ENCODE results near the gene ADAMTS2.

ADAMTS2 gene

GRCh38 chr5:179207470-179207869 is 137.8 kb downstream of the ADAMTS2 start:
- H3K23ac ChIP-seq (ENCODE audit: low read depth, low read length, poor library complexity) = peak overlapping the region; percentile 73
- H2AK5ac ChIP-seq (ENCODE audit: low read depth, low read length) = no peak overlapping the region
- no peak overlapping the region for H3K27ac ChIP-seq (replicated peaks; ENCODE audit: low read length)
- H2AFZ ChIP-seq (ENCODE audit: low read length) = no peak overlapping the region
- WGBS, 2 donors (ENCODE audit: extremely low coverage in 2 of 2, insufficient read length in 2 of 2, insufficient replicate concordance in 1 of 2) = no CpG with 5 or more reads among the region's 20 CpGs
- no peak for DNase-seq (ENCODE audit: low spot score)
- H3K4ac ChIP-seq (ENCODE audit: low read length) = no peak overlapping the region
- H2BK5ac ChIP-seq (ENCODE audit: low read length) = no peak overlapping the region
- no peaks in the 10 kb centered on the region for H3K27me3 ChIP-seq (ENCODE audit: control insufficient read depth in 3 of 3, insufficient read depth in 3 of 3, low read depth in 1 of 3, low read length in 3 of 3)
- no peak overlapping the region for H4K91ac ChIP-seq (ENCODE audit: low read depth, low read length, poor library complexity)
- no peak overlapping the region for H2BK15ac ChIP-seq (ENCODE audit: low read length)
- H3K4me2 ChIP-seq (ENCODE audit: insufficient read depth, low read length, poor library complexity, severe bottlenecking) = no peak overlapping the region
- no peak overlapping the region for H3K14ac ChIP-seq (ENCODE audit: low read length)
- H3K9me3 ChIP-seq (replicated peaks in 1 of 2; ENCODE audit: control insufficient read depth in 2 of 2, insufficient read depth in 1 of 2, low read depth in 1 of 2, low read length in 2 of 2) = no peaks in the 10 kb centered on the region
- H3K18ac ChIP-seq (ENCODE audit: low read length) = no peak overlapping the region
- H3K4me1 ChIP-seq (ENCODE audit: control insufficient read depth in 2 of 2, insufficient read depth in 1 of 2, low read depth in 1 of 2, low read length in 2 of 2) = peaks cover 0 to 7% of the 10 kb centered on the region in 2 donors
- H3K36me3 ChIP-seq (replicated peaks in 1 of 2; ENCODE audit: control insufficient read depth in 2 of 2, insufficient read depth in 2 of 2, low read length in 2 of 2) = no peaks in the 10 kb centered on the region
- no peak overlapping the region for H3K4me3 ChIP-seq (ENCODE audit: low read length in 2 of 2)
- no peak overlapping the region for H4K8ac ChIP-seq (ENCODE audit: low read depth, low read length)
- H2BK120ac ChIP-seq (ENCODE audit: low read depth, low read length) = no peak overlapping the region
- no peak overlapping the region for H2BK12ac ChIP-seq (ENCODE audit: low read length)
- H3K9ac ChIP-seq (ENCODE audit: low read depth, low read length, poor library complexity) = no peak overlapping the region
- no peaks in the 10 kb centered on the region for H3K79me1 ChIP-seq (ENCODE audit: low read depth, low read length)

GRCh38 chr5:179206366-179206765 is 138.9 kb downstream of the ADAMTS2 start:
- Histone ChIP-seq H2BK120ac (ENCODE audit: low read depth, low read length) (no peak overlapping the region), H2BK12ac (ENCODE audit: low read length) (no peak overlapping the region), H2BK15ac (ENCODE audit: low read length) (no peak overlapping the region), H3K9me3 (replicated peaks in 1 of 2; ENCODE audit: control insufficient read depth in 2 of 2, insufficient read depth in 1 of 2, low read depth in 1 of 2, low read length in 2 of 2) (no peaks in the 10 kb centered on the region), H3K27ac (replicated peaks; ENCODE audit: low read length) (no peak overlapping the region), H3K14ac (ENCODE audit: low read length) (peak overlapping the region; percentile 31), H2AK5ac (ENCODE audit: low read depth, low read length) (peak overlapping the region; percentile 20), H3K4me3 (ENCODE audit: low read length in 2 of 2) (no peak overlapping the region), H2BK5ac (ENCODE audit: low read length) (no peak overlapping the region), H4K8ac (ENCODE audit: low read depth, low read length) (no peak overlapping the region), H2AFZ (ENCODE audit: low read length) (no peak overlapping the region), H3K18ac (ENCODE audit: low read length) (peak overlapping the region; percentile 91), H3K36me3 (replicated peaks in 1 of 2; ENCODE audit: control insufficient read depth in 2 of 2, insufficient read depth in 2 of 2, low read length in 2 of 2) (no peaks in the 10 kb centered on the region), H3K9ac (ENCODE audit: low read depth, low read length, poor library complexity) (peak overlapping the region; percentile 21), H3K4me1 (ENCODE audit: control insufficient read depth in 2 of 2, insufficient read depth in 1 of 2, low read depth in 1 of 2, low read length in 2 of 2) (peaks cover 0 to 7% of the 10 kb centered on the region in 2 donors), H3K4ac (ENCODE audit: low read length) (no peak overlapping the region), H3K23ac (ENCODE audit: low read depth, low read length, poor library complexity) (peak overlapping the region; percentile 43), H3K4me2 (ENCODE audit: insufficient read depth, low read length, poor library complexity, severe bottlenecking) (no peak overlapping the region), H3K27me3 (ENCODE audit: control insufficient read depth in 3 of 3, insufficient read depth in 3 of 3, low read depth in 1 of 3, low read length in 3 of 3) (no peaks in the 10 kb centered on the region), H3K79me1 (ENCODE audit: low read depth, low read length) (no peaks in the 10 kb centered on the region), H4K91ac (ENCODE audit: low read depth, low read length, poor library complexity) (no peak overlapping the region)
- no peak for DNase-seq (ENCODE audit: low spot score)
- no CpG with 5 or more reads among the region's 8 CpGs for WGBS, 2 donors (ENCODE audit: extremely low coverage in 2 of 2, insufficient read length in 2 of 2, insufficient replicate concordance in 1 of 2)

- Histone ChIP-seq H4K91ac (ENCODE audit: low read depth, low read length, poor library complexity) (no peak overlapping the region), H3K4ac (ENCODE audit: low read length) (no peak overlapping the region), H3K9ac (ENCODE audit: low read depth, low read length, poor library complexity) (no peak overlapping the region), H3K36me3 (replicated peaks in 1 of 2; ENCODE audit: control insufficient read depth in 2 of 2, insufficient read depth in 2 of 2, low read length in 2 of 2) (no peaks in the 10 kb centered on the region), H3K4me1 (ENCODE audit: control insufficient read depth in 2 of 2, insufficient read depth in 1 of 2, low read depth in 1 of 2, low read length in 2 of 2) (peaks cover 0 to 7% of the 10 kb centered on the region in 2 donors), H3K79me1 (ENCODE audit: low read depth, low read length) (no peaks in the 10 kb centered on the region), H2BK12ac (ENCODE audit: low read length) (no peak overlapping the region), H3K9me3 (replicated peaks in 1 of 2; ENCODE audit: control insufficient read depth in 2 of 2, insufficient read depth in 1 of 2, low read depth in 1 of 2, low read length in 2 of 2) (no peaks in the 10 kb centered on the region), H2BK5ac (ENCODE audit: low read length) (no peak overlapping the region), H3K23ac (ENCODE audit: low read depth, low read length, poor library complexity) (no peak overlapping the region), H3K18ac (ENCODE audit: low read length) (no peak overlapping the region), H2AFZ (ENCODE audit: low read length) (no peak overlapping the region), H3K4me3 (ENCODE audit: low read length in 2 of 2) (no peak overlapping the region), H4K8ac (ENCODE audit: low read depth, low read length) (no peak overlapping the region), H3K4me2 (ENCODE audit: insufficient read depth, low read length, poor library complexity, severe bottlenecking) (no peak overlapping the region), H2BK120ac (ENCODE audit: low read depth, low read length) (no peak overlapping the region), H3K27me3 (ENCODE audit: control insufficient read depth in 3 of 3, insufficient read depth in 3 of 3, low read depth in 1 of 3, low read length in 3 of 3) (no peaks in the 10 kb centered on the region), H3K14ac (ENCODE audit: low read length) (no peak overlapping the region), H2BK15ac (ENCODE audit: low read length) (no peak overlapping the region), H3K27ac (replicated peaks; ENCODE audit: low read length) (no peak overlapping the region), H2AK5ac (ENCODE audit: low read depth, low read length) (no peak overlapping the region)
- no peak for DNase-seq (ENCODE audit: low spot score)
- WGBS, 2 donors (ENCODE audit: extremely low coverage in 2 of 2, insufficient read length in 2 of 2, insufficient replicate concordance in 1 of 2) = no CpG with 5 or more reads among the region's 12 CpGs
Measured at GRCh38 chr5:179205277-179205676, 140.0 kb downstream of the ADAMTS2 start.

- Histone ChIP-seq H2AFZ (ENCODE audit: low read length) (no peak overlapping the region), H2BK15ac (ENCODE audit: low read length) (no peak overlapping the region), H2BK120ac (ENCODE audit: low read depth, low read length) (no peak overlapping the region), H2BK5ac (ENCODE audit: low read length) (no peak overlapping the region), H3K14ac (ENCODE audit: low read length) (no peak overlapping the region), H3K23ac (ENCODE audit: low read depth, low read length, poor library complexity) (no peak overlapping the region), H3K27me3 (ENCODE audit: control insufficient read depth in 3 of 3, insufficient read depth in 3 of 3, low read depth in 1 of 3, low read length in 3 of 3) (no peaks in the 10 kb centered on the region), H4K91ac (ENCODE audit: low read depth, low read length, poor library complexity) (no peak overlapping the region), H2BK12ac (ENCODE audit: low read length) (no peak overlapping the region), H3K4me2 (ENCODE audit: insufficient read depth, low read length, poor library complexity, severe bottlenecking) (no peak overlapping the region), H4K8ac (ENCODE audit: low read depth, low read length) (no peak overlapping the region), H3K4me1 (ENCODE audit: control insufficient read depth in 2 of 2, insufficient read depth in 1 of 2, low read depth in 1 of 2, low read length in 2 of 2) (peaks cover 0 to 7% of the 10 kb centered on the region in 2 donors), H3K18ac (ENCODE audit: low read length) (peak overlapping the region; percentile 11), H3K27ac (replicated peaks; ENCODE audit: low read length) (no peak overlapping the region), H3K79me1 (ENCODE audit: low read depth, low read length) (no peaks in the 10 kb centered on the region), H3K9me3 (replicated peaks in 1 of 2; ENCODE audit: control insufficient read depth in 2 of 2, insufficient read depth in 1 of 2, low read depth in 1 of 2, low read length in 2 of 2) (no peaks in the 10 kb centered on the region), H2AK5ac (ENCODE audit: low read depth, low read length) (no peak overlapping the region), H3K4ac (ENCODE audit: low read length) (no peak overlapping the region), H3K4me3 (ENCODE audit: low read length in 2 of 2) (no peak overlapping the region), H3K9ac (ENCODE audit: low read depth, low read length, poor library complexity) (no peak overlapping the region), H3K36me3 (replicated peaks in 1 of 2; ENCODE audit: control insufficient read depth in 2 of 2, insufficient read depth in 2 of 2, low read length in 2 of 2) (no peaks in the 10 kb centered on the region)
- no CpG with 5 or more reads among the region's 21 CpGs for WGBS, 2 donors (ENCODE audit: extremely low coverage in 2 of 2, insufficient read length in 2 of 2, insufficient replicate concordance in 1 of 2)
- no peak for DNase-seq (ENCODE audit: low spot score)
Measured at GRCh38 chr5:179204572-179204971, 140.7 kb downstream of the ADAMTS2 start.
